Effector memory CD4-positive, alpha-beta T cell (primary cell): ENCODE measurements around the gene PIAS4.

Experiments used
- DNase-seq, 3 donors: peaks; one replicate each; pipeline ENCODE4 v3.0.0-alpha.2; 2020
- H3K27ac ChIP-seq: 2 replicates; pipeline ENCODE4 v1.7.0; 2013; ENCODE audit warnings: mild to moderate bottlenecking, low read length, moderate library complexity; ENCODE audit not compliant: insufficient read depth, poor library complexity, severe bottlenecking
- H3K27me3 ChIP-seq: replicated peaks from 2 replicates; pipeline ENCODE4 v1.7.0; 2013; ENCODE audit warnings: mild to moderate bottlenecking, low read length; ENCODE audit not compliant: insufficient read depth, control insufficient read depth, poor library complexity, severe bottlenecking
- H3K36me3 ChIP-seq: 2 replicates; pipeline ENCODE4 v1.7.0; 2013; ENCODE audit warnings: mild to moderate bottlenecking, low read length, moderate library complexity; ENCODE audit not compliant: control insufficient read depth, insufficient read depth
- H3K4me1 ChIP-seq: 2 replicates; pipeline ENCODE4 v1.7.0; 2013; ENCODE audit warnings: low read length, mild to moderate bottlenecking; ENCODE audit not compliant: control insufficient read depth, insufficient read depth, poor library complexity, severe bottlenecking
- H3K4me3 ChIP-seq: 2 replicates; pipeline ENCODE4 v1.7.0; 2013; ENCODE audit warnings: low read length, low read depth, mild to moderate bottlenecking; ENCODE audit not compliant: insufficient read depth, poor library complexity, severe bottlenecking
- H3K9me3 ChIP-seq: 2 replicates; pipeline ENCODE4 v1.7.0; 2013; ENCODE audit warnings: mild to moderate bottlenecking, low read length, moderate library complexity; ENCODE audit not compliant: control insufficient read depth

PIAS4 gene

GRCh38 chr19:4014541-4015491 is 7.3 kb downstream of the PIAS4 start:
- Histone ChIP-seq H3K27me3 (no peaks in the 10 kb centered on the region), H3K4me3 (no peak overlapping the region), H3K27ac (no peak overlapping the region), H3K9me3 (no peaks in the 10 kb centered on the region), H3K4me1 (peaks cover 4% of the 10 kb centered on the region), H3K36me3 (peaks cover 43% of the 10 kb centered on the region)
- DNase-seq: peak in 2 of 3 donors; percentile 5 to 9

DNA sequence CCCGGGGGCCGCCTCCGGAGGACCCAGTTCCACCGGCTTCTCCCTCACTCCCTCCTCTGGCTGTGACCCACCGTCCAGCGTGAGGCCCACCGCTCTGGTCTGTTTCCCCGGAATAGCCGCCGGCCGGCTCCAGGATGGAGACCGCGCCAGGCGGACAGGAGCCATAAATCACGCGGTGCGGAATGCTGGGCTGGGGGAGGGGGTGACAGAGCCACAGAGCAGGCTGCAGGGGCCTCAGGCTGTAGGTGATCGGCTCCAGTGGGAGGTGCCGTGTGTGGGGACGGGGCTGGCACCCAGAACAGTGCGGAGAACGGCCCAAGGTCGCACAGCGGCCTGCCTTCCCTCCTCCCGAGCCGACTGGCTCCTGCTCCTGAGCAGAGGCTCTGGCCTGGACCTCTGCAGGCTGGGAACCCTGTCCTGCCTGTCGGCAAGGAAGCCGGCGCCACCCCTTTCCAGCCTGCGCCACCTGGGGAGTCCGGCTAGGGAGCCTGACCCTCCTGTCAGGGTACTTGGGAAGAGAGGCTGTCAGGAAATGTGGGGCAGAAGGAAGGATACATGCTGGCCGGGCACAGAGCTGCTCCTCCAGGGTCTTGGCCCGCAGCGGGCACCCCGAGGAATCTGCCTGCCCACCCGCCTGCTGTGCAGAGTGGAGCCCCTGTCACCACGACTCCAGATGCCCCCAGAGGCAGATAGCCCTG is 8.3 kb downstream of the PIAS4 start:
- DNase-seq: no peak
- Histone ChIP-seq H3K9me3 (no peaks in the 10 kb centered on the region), H3K27me3 (no peaks in the 10 kb centered on the region), H3K36me3 (peaks cover 37% of the 10 kb centered on the region), H3K4me3 (no peak overlapping the region), H3K4me1 (peaks cover 4% of the 10 kb centered on the region), H3K27ac (no peak overlapping the region)

- no peak for DNase-seq
- Histone ChIP-seq H3K36me3 (peaks cover 33% of the 10 kb centered on the region), H3K9me3 (no peaks in the 10 kb centered on the region), H3K27ac (no peak overlapping the region), H3K27me3 (no peaks in the 10 kb centered on the region), H3K4me3 (no peak overlapping the region), H3K4me1 (no peaks in the 10 kb centered on the region)
Observed at GRCh38 chr19:4016486-4016885, 8.9 kb downstream of the PIAS4 start.

- Histone ChIP-seq H3K4me3 (no peak overlapping the region), H3K27me3 (no peaks in the 10 kb centered on the region), H3K36me3 (peaks cover 33% of the 10 kb centered on the region), H3K27ac (no peak overlapping the region), H3K9me3 (no peaks in the 10 kb centered on the region), H3K4me1 (no peaks in the 10 kb centered on the region)
- no peak for DNase-seq
Observed at GRCh38 chr19:4016903-4017638, 9.5 kb downstream of the PIAS4 start.

- H3K27me3 ChIP-seq: no peaks in the 10 kb centered on the region
- peaks cover 24% of the 10 kb centered on the region for H3K36me3 ChIP-seq
- H3K4me3 ChIP-seq: no peak overlapping the region
- no peak for DNase-seq
- H3K4me1 ChIP-seq: no peaks in the 10 kb centered on the region
- H3K27ac ChIP-seq: no peak overlapping the region
- no peaks in the 10 kb centered on the region for H3K9me3 ChIP-seq
Observed at GRCh38 chr19:4018140-4018613, 10.6 kb downstream of the PIAS4 start.

- Histone ChIP-seq H3K36me3 (peaks cover 16% of the 10 kb centered on the region), H3K9me3 (no peaks in the 10 kb centered on the region), H3K27ac (no peak overlapping the region), H3K4me1 (no peaks in the 10 kb centered on the region), H3K4me3 (no peak overlapping the region), H3K27me3 (no peaks in the 10 kb centered on the region)
- no peak for DNase-seq
Observed at GRCh38 chr19:4018775-4019504, 11.4 kb downstream of the PIAS4 start.

DNA sequence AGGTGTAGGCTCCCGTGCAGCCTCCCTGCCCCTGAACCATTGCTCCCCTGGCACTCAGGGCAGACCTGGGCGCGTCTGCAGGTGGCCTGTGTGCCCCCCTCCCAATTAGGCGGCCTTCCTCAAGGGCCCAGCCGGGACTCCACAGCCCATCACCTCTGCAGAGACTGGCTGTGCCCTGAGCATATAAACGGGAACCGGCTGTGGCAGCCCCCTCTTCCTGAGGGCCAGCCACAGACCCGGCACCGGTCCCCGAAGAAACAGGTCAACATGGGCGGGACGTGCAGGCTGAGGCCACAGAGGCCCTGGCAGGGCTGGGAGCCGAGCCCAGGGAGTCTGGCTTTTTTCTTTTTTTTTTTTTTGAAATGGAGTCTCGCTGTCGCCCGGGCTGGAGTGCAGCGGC is 12.0 kb downstream of the PIAS4 start:
- Histone ChIP-seq H3K9me3 (no peaks in the 10 kb centered on the region), H3K4me3 (no peak overlapping the region), H3K36me3 (peaks cover 20% of the 10 kb centered on the region), H3K27ac (no peak overlapping the region), H3K27me3 (no peaks in the 10 kb centered on the region), H3K4me1 (no peaks in the 10 kb centered on the region)
- no peak for DNase-seq

GRCh38 chr19:4023600-4024398 is 16.3 kb downstream of the PIAS4 start:
- DNase-seq: no peak
- Histone ChIP-seq H3K27me3 (no peaks in the 10 kb centered on the region), H3K36me3 (peaks cover 24% of the 10 kb centered on the region), H3K9me3 (no peaks in the 10 kb centered on the region), H3K27ac (no peak overlapping the region), H3K4me1 (no peaks in the 10 kb centered on the region), H3K4me3 (no peak overlapping the region)

DNA sequence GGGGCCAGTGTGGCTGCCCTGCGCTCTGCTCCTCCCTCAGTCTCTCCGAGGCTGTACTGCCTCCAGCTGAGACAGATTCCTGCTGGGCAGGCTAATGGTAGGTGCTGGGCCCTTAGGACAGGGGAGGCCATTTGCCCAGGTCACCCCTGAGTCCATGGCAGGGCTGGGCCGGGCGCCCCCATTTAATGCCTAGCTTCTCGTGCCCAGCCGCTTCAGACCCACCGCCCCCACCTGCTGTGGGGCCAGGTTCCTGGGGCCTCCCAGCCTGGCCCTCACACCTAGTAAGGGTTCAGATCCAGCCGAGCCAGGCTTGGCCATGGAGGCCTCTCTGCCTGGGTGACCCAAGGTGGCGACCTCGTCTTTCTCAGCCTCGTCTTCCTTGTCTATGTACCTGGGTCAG is 17.8 kb downstream of the PIAS4 start:
- no peaks in the 10 kb centered on the region for H3K9me3 ChIP-seq
- H3K4me1 ChIP-seq: no peaks in the 10 kb centered on the region
- no peak overlapping the region for H3K27ac ChIP-seq
- H3K36me3 ChIP-seq: peaks cover 30% of the 10 kb centered on the region
- H3K27me3 ChIP-seq: no peaks in the 10 kb centered on the region
- H3K4me3 ChIP-seq: no peak overlapping the region
- DNase-seq: no peak
